Suprapubic skin (tissue), 4 donors: Measurements from ENCODE around the gene CSNK1G2.

Experiments
- POLR2A ChIP-seq, 2 donors: fragments of 450-650 bp; IDR thresholded peaks; one replicate each; pipeline ENCODE4 v1.6.1; 2017; ENCODE audit warnings: antibody characterized with exemption in 2 of 2, mild to moderate bottlenecking in 2 of 2, moderate library complexity in 2 of 2
- POLR2AphosphoS5 ChIP-seq, 3 donors: sonication (generic); formaldehyde crosslinking; IDR thresholded peaks; one replicate each; pipeline ENCODE4 v1.6.1; 2017; ENCODE audit warnings: antibody characterized with exemption in 3 of 3
- TF ChIP-seq, protein P1 (sequence below), 2 donors: fragments of 200-600 bp in 1 of 2; fragments of 450-650 bp in 1 of 2; sonication (generic) in 1 of 2; IDR thresholded peaks; one replicate each; pipeline ENCODE4 v1.5.1; 2016 to 2019; ENCODE audit warnings: antibody characterized with exemption in 2 of 2, mild to moderate bottlenecking in 1 of 2, moderate library complexity in 1 of 2

DNA sequence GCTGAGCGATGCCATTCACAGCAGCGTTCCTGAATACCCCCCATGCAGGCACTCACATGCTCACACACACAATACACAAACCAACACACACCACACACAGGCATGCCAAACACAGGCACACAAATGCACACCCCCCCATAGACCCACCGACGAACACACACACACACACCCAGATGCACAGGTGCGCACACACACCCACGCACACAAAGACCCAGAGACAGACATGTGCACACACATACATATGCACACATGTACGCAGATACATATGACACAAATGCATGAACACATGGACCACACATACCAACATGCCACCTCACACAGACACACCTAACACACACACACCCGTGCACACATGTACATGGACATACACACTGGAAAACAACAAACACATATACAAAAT, 7.0 kb upstream of the CSNK1G2 start:
- TF ChIP-seq, protein P1, sequence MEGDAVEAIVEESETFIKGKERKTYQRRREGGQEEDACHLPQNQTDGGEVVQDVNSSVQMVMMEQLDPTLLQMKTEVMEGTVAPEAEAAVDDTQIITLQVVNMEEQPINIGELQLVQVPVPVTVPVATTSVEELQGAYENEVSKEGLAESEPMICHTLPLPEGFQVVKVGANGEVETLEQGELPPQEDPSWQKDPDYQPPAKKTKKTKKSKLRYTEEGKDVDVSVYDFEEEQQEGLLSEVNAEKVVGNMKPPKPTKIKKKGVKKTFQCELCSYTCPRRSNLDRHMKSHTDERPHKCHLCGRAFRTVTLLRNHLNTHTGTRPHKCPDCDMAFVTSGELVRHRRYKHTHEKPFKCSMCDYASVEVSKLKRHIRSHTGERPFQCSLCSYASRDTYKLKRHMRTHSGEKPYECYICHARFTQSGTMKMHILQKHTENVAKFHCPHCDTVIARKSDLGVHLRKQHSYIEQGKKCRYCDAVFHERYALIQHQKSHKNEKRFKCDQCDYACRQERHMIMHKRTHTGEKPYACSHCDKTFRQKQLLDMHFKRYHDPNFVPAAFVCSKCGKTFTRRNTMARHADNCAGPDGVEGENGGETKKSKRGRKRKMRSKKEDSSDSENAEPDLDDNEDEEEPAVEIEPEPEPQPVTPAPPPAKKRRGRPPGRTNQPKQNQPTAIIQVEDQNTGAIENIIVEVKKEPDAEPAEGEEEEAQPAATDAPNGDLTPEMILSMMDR (IDR thresholded peaks at IDR 0.05) = no peak
- TF ChIP-seq POLR2AphosphoS5 (IDR thresholded peaks at IDR 0.05) (no peak), POLR2A (IDR thresholded peaks at IDR 0.05) (no peak)
